H9 (cell line): Measurements from ENCODE around the gene LSM7. TPM values are rescaled to one million over a fixed set of nuclear protein-coding genes. Genes with fewer than 3 reads are reported as not detected.

ENCODE experiments used
- DNase-seq: peaks from one replicate; pipeline ENCODE4 v3.0.0-alpha.2; 2017
- H2AFZ ChIP-seq: one replicate; pipeline ENCODE4 v1.6.1; 2013; ENCODE audit warnings: mild to moderate bottlenecking, low read length, control low read depth, moderate library complexity
- H2AK5ac ChIP-seq: 2 replicates; pipeline ENCODE4 v1.6.1; 2013; ENCODE audit warnings: low read length, control low read depth, mixed read lengths; ENCODE audit not compliant: insufficient read length
- H2BK120ac ChIP-seq: one replicate; pipeline ENCODE4 v1.6.1; 2013; ENCODE audit warnings: low read depth, mild to moderate bottlenecking, low read length, control low read depth, inconsistent platforms; ENCODE audit not compliant: poor library complexity, severe bottlenecking
- H2BK12ac ChIP-seq: 2 replicates; pipeline ENCODE4 v1.6.1; 2013; ENCODE audit warnings: low read length, control low read depth, mixed read lengths, low read depth; ENCODE audit not compliant: insufficient read length
- H2BK15ac ChIP-seq: 2 replicates; pipeline ENCODE4 v1.6.1; 2013; ENCODE audit warnings: low read depth, low read length, control low read depth
- H2BK20ac ChIP-seq: one replicate; pipeline ENCODE4 v1.6.1; 2013; ENCODE audit warnings: low read depth, mild to moderate bottlenecking, low read length, control low read depth, inconsistent platforms; ENCODE audit not compliant: poor library complexity, severe bottlenecking
- H2BK5ac ChIP-seq: 2 replicates; pipeline ENCODE4 v1.6.1; 2013; ENCODE audit warnings: low read length, control low read depth, mixed read lengths; ENCODE audit not compliant: insufficient read length
- H3K14ac ChIP-seq: 2 replicates; pipeline ENCODE4 v1.6.1; 2013; ENCODE audit warnings: low read length, control low read depth; ENCODE audit not compliant: insufficient read depth
- H3K18ac ChIP-seq: 2 replicates; pipeline ENCODE4 v1.6.1; 2013; ENCODE audit warnings: low read depth, mild to moderate bottlenecking, mixed read lengths, low read length, control low read depth; ENCODE audit not compliant: insufficient read length
- H3K23ac ChIP-seq: 2 replicates; pipeline ENCODE4 v1.6.1; 2013; ENCODE audit warnings: low read length, control low read depth, mixed read lengths, low read depth; ENCODE audit not compliant: insufficient read length
- H3K23me2 ChIP-seq: 2 replicates; pipeline ENCODE4 v1.6.1; 2013; ENCODE audit warnings: low read depth, mild to moderate bottlenecking, mixed read lengths, low read length, control low read depth; ENCODE audit not compliant: insufficient read length, poor library complexity, severe bottlenecking
- H3K27ac ChIP-seq: 2 replicates; pipeline ENCODE4 v1.5.1; 2013; ENCODE audit warnings: low read length, control low read depth, mixed read lengths, low read depth; ENCODE audit not compliant: insufficient read length
- H3K27me3 ChIP-seq: 2 replicates; pipeline ENCODE4 v1.6.1; 2013; ENCODE audit warnings: low read length, control low read depth, inconsistent platforms; ENCODE audit not compliant: insufficient read depth
- H3K4ac ChIP-seq: 2 replicates; pipeline ENCODE4 v1.6.1; 2013; ENCODE audit warnings: low read depth, mild to moderate bottlenecking, control low read depth, inconsistent platforms, low read length, moderate library complexity
- H3K4me1 ChIP-seq: 2 replicates; pipeline ENCODE4 v1.6.1; 2013; ENCODE audit warnings: low read length, control low read depth, inconsistent platforms; ENCODE audit not compliant: insufficient read depth
- H3K4me2 ChIP-seq: 2 replicates; pipeline ENCODE4 v1.6.1; 2013; ENCODE audit warnings: low read length, control low read depth, mixed read lengths; ENCODE audit not compliant: insufficient read length, insufficient read depth
- H3K56ac ChIP-seq: 2 replicates; pipeline ENCODE4 v1.6.1; 2013; ENCODE audit warnings: low read depth, mild to moderate bottlenecking, mixed read lengths, low read length, control low read depth; ENCODE audit not compliant: insufficient read length
- H3K79me1 ChIP-seq: 2 replicates; pipeline ENCODE4 v1.6.1; 2013; ENCODE audit warnings: low read depth, mild to moderate bottlenecking, moderate library complexity, low read length, control low read depth, inconsistent platforms; ENCODE audit not compliant: insufficient read depth, poor library complexity, severe bottlenecking
- H3K79me2 ChIP-seq: 2 replicates; pipeline ENCODE4 v1.6.1; 2013; ENCODE audit warnings: low read length, control low read depth, inconsistent platforms; ENCODE audit not compliant: insufficient read depth
- H3K9ac ChIP-seq: 2 replicates; pipeline ENCODE4 v1.6.1; 2013; ENCODE audit warnings: low read length, control low read depth, mixed read lengths; ENCODE audit not compliant: insufficient read length; ENCODE audit errors: extremely low read depth
- H3K9me3 ChIP-seq: one replicate; pipeline ENCODE4 v1.6.1; 2013; ENCODE audit warnings: low read depth, low read length, inconsistent platforms; ENCODE audit not compliant: control insufficient read depth
- H3T11ph ChIP-seq: one replicate; pipeline ENCODE4 v1.6.1; 2013; ENCODE audit warnings: mild to moderate bottlenecking, low read length, control low read depth, inconsistent platforms
- H4K20me1 ChIP-seq: one replicate; pipeline ENCODE4 v1.6.1; 2013; ENCODE audit not compliant: control insufficient read depth, insufficient read length, insufficient read depth
- H4K5ac ChIP-seq: 2 replicates; pipeline ENCODE4 v1.6.1; 2013; ENCODE audit warnings: low read depth, mild to moderate bottlenecking, mixed read lengths, low read length, control low read depth; ENCODE audit not compliant: insufficient read length
- H4K8ac ChIP-seq: replicated peaks from 2 replicates; pipeline ENCODE4 v1.6.1; 2013; ENCODE audit warnings: low read length, control low read depth, mixed read lengths, low read depth; ENCODE audit not compliant: insufficient read length
- H4K91ac ChIP-seq: 2 replicates; pipeline ENCODE4 v1.6.1; 2013; ENCODE audit warnings: low read depth, mild to moderate bottlenecking, moderate library complexity, mixed read lengths, low read length, control low read depth; ENCODE audit not compliant: insufficient read length
- H3K27ac Mint-ChIP-seq, 3 experiments: 2 replicates in 2 of 3; 3 replicates in 1 of 3; pipeline ENCODE4 v1.8.0; 2020 to 2021; ENCODE audit warnings: mixed read lengths in 3 of 3, mild to moderate bottlenecking in 1 of 3, moderate library complexity in 1 of 3
- H3K27me3 Mint-ChIP-seq: 2 replicates; pipeline ENCODE4 v1.8.0; 2021; ENCODE audit warnings: low read depth, mild to moderate bottlenecking, moderate library complexity, mixed read lengths
- H3K36me3 Mint-ChIP-seq, 3 experiments: 2 replicates in 2 of 3; 3 replicates in 1 of 3; pipeline ENCODE4 v1.8.0; 2020 to 2021; ENCODE audit warnings: low read depth in 3 of 3, mixed read lengths in 3 of 3; ENCODE audit not compliant: insufficient read depth in 1 of 3
- H3K4me1 Mint-ChIP-seq, 2 experiments: 2 replicates each; pipeline ENCODE4 v1.8.0; 2020; ENCODE audit warnings: mixed read lengths in 2 of 2
- H3K4me3 Mint-ChIP-seq, 2 experiments: 2 replicates in 1 of 2; 3 replicates in 1 of 2; pipeline ENCODE4 v1.8.0; 2020 to 2021; ENCODE audit warnings: mild to moderate bottlenecking in 2 of 2, mixed read lengths in 2 of 2, moderate library complexity in 1 of 2
- H3K9me3 Mint-ChIP-seq, 2 experiments: 2 replicates in 1 of 2; 3 replicates in 1 of 2; pipeline ENCODE4 v1.8.0; 2020; ENCODE audit warnings: mild to moderate bottlenecking in 2 of 2, mixed read lengths in 2 of 2, moderate library complexity in 1 of 2
- CTCF ChIP-seq: fragments of 200-600 bp; sonication (generic); conservative IDR thresholded peaks from 3 replicates; pipeline ENCODE4 v1.8.0; 2021; ENCODE audit warnings: antibody characterized with exemption, mild to moderate bottlenecking
- whole genome bisulfite sequencing: extraction: QIAGEN DNeasy Blood & Tissue Kit; methylation state at CpG from one replicate; pipeline ENCODE4 v1.1.7; 2013; ENCODE audit warnings: missing lambda C conversion rate, low lambda C conversion rate, mixed read lengths; ENCODE audit not compliant: insufficient read length; ENCODE audit errors: extremely low coverage; 5-methylcytosine and 5-hydroxymethylcytosine counted together
- total RNA-seq: library from RNA; stranded (reverse); gene quantifications from 2 replicates; pipeline ENCODE4 v1.2.1, GENCODE V29; 2021

LSM7 gene
- total RNA-seq, 1 experiment from 2014 or later = 187 TPM

- no peak overlapping the region for H3K23ac ChIP-seq
- peaks cover 29% of the 10 kb centered on the region for H3K27me3 Mint-ChIP-seq
- no peak overlapping the region for H4K5ac ChIP-seq
- no peak overlapping the region for H2AK5ac ChIP-seq
- H2BK120ac ChIP-seq = no peak overlapping the region
- no peak overlapping the region for H3K4me2 ChIP-seq
- no peak overlapping the region for H3K4ac ChIP-seq
- no peak overlapping the region for H2AFZ ChIP-seq
- no peaks in the 10 kb centered on the region for H4K20me1 ChIP-seq
- H3K27ac ChIP-seq = no peak overlapping the region
- no CpG with 5 or more reads among the region's 13 CpGs for WGBS
- H4K8ac ChIP-seq = no peak overlapping the region
- no peaks in the 10 kb centered on the region for H3K4me1 ChIP-seq
- H3K23me2 ChIP-seq = no peaks in the 10 kb centered on the region
- H3K9me3 Mint-ChIP-seq = peaks cover 15 to 21% of the 10 kb centered on the region in 2 experiments
- H4K91ac ChIP-seq = no peak overlapping the region
- H3K27ac Mint-ChIP-seq = peak overlapping the region in 1 of 3 experiments; percentile 16; a peak in 2 of 7 replicates
- no peak overlapping the region for H3K4me3 Mint-ChIP-seq
- H3K79me2 ChIP-seq = no peaks in the 10 kb centered on the region
- H3T11ph ChIP-seq = no peak overlapping the region
- no peak overlapping the region for H3K18ac ChIP-seq
- no peak overlapping the region for H2BK12ac ChIP-seq
- H3K14ac ChIP-seq = no peak overlapping the region; the same call in 1 of the 2 replicates
- H3K4me1 Mint-ChIP-seq = peaks cover 4% of the 10 kb centered on the region in 2 experiments; a peak in 1 of 4 replicates
- peaks cover 0 to 9% (median 4%) of the 10 kb centered on the region in 3 experiments; a peak in 3 of 7 replicates for H3K36me3 Mint-ChIP-seq
- H3K27me3 ChIP-seq = no peaks in the 10 kb centered on the region
- no peaks in the 10 kb centered on the region for H3K9me3 ChIP-seq
- no peak for DNase-seq
- no peak overlapping the region for H2BK5ac ChIP-seq
- no peak overlapping the region for H3K9ac ChIP-seq
- no peaks in the 10 kb centered on the region for H3K79me1 ChIP-seq
- H3K56ac ChIP-seq = no peak overlapping the region
- H2BK20ac ChIP-seq = no peak overlapping the region
- TF ChIP-seq CTCF = no peak
- no peak overlapping the region for H2BK15ac ChIP-seq
Observed at GRCh38 chr19:2374808-2375207, 46.4 kb upstream of the LSM7 start.
